Fibroblast of pulmonary artery (primary cell): Measurements from ENCODE around the gene SPTLC2.
A peak's percentile ranks its signal among the peaks of the same experiment; 100 is the strongest.

Experiments
- DNase-seq: peaks from one replicate; pipeline ENCODE4 v3.0.0-alpha.2; 2010; ENCODE audit warnings: low read depth
- H3K4me3 ChIP-seq: replicated peaks from 2 replicates; pipeline ENCODE4 v1.5.1; 2011; ENCODE audit warnings: low read depth, mild to moderate bottlenecking, control low read depth, low read length, moderate library complexity
- TF ChIP-seq, protein P1 (sequence below): IDR thresholded peaks from 2 replicates; pipeline ENCODE4 v1.5.1; 2011; ENCODE audit warnings: mild to moderate bottlenecking, control low read depth, low read length, inconsistent platforms; ENCODE audit errors: missing control alignments

The SPTLC2 gene

DNA sequence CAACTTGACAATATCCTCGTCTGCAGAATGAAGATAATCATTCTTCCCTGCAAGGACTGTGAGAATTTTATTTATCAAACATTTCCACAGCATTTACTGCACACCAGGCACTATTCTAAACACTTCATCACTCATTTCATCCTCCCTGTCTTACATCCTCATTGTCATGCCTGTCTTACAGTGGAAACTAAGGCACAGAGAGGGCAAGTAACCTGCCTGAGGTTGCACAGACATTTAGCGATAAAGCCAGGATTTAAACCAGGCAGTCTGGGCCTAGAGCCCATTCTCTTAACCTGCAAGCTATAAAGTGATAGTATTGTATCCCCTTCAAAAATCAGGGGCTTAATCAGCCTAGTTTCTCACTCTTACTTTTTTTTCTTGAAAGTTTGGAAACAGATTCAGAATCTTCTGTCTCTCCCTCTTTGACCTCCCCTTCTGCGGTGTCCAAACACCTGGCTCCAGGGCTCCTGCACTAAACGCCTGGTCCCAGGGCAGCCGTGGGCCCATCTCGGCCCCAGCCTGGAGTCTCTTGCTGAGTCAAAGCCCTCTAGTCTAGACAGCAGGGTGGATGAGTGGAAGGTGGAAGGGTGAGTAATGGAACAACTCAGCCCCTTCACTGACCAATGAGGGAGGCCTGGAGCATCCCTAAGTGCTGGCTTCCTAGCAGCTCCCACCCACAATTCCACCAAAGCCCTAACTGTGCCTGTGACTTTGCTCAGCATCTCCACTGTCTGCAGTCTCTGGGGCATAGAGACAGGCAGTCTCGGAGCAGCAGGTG, 130.3 kb downstream of the SPTLC2 start:
- H3K4me3 ChIP-seq = no peak overlapping the region
- TF ChIP-seq, protein P1, sequence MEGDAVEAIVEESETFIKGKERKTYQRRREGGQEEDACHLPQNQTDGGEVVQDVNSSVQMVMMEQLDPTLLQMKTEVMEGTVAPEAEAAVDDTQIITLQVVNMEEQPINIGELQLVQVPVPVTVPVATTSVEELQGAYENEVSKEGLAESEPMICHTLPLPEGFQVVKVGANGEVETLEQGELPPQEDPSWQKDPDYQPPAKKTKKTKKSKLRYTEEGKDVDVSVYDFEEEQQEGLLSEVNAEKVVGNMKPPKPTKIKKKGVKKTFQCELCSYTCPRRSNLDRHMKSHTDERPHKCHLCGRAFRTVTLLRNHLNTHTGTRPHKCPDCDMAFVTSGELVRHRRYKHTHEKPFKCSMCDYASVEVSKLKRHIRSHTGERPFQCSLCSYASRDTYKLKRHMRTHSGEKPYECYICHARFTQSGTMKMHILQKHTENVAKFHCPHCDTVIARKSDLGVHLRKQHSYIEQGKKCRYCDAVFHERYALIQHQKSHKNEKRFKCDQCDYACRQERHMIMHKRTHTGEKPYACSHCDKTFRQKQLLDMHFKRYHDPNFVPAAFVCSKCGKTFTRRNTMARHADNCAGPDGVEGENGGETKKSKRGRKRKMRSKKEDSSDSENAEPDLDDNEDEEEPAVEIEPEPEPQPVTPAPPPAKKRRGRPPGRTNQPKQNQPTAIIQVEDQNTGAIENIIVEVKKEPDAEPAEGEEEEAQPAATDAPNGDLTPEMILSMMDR = no peak
- DNase-seq = peak; percentile 26

DNA sequence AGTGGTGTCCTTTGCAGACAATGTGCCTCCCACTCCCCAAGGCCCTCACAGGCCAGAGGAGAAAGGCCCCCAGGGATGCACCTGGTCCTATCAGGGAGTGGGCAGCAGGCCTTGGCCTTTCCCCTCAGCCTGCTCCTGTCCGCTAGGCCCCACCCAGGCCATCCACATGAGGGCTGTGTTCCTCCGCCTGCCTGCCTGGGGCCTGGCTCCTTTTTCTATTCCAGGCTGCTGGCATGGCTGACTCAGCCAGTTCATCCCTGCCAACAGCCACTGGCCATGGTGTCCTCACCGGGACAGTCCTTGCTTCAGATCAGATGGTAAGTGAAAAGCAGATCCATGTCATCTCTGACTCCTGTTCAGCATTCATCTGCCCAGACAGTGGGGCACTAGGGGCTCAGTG, 131.2 kb downstream of the SPTLC2 start:
- DNase-seq = no peak
- no peak overlapping the region for H3K4me3 ChIP-seq
- TF ChIP-seq, protein P1 = no peak

- TF ChIP-seq, protein P1 = no peak
- no peak for DNase-seq
- H3K4me3 ChIP-seq = no peak overlapping the region
Observed at GRCh38 chr14:77482422-77482821, 134.0 kb downstream of the SPTLC2 start.

GRCh38 chr14:77478796-77479195, 137.6 kb downstream of the SPTLC2 start:
- TF ChIP-seq, protein P1 = no peak
- no peak for DNase-seq
- H3K4me3 ChIP-seq = no peak overlapping the region

GRCh38 chr14:77478029-77478428, 138.4 kb downstream of the SPTLC2 start:
- DNase-seq = no peak
- TF ChIP-seq, protein P1 = no peak
- H3K4me3 ChIP-seq = no peak overlapping the region

GRCh38 chr14:77475432-77476115, 140.9 kb downstream of the SPTLC2 start:
- no peak overlapping the region for H3K4me3 ChIP-seq
- DNase-seq = no peak
- TF ChIP-seq, protein P1 = no peak
